HG03378 (cell line): ENCODE measurements around the gene IRGM.
"Not testable (repeated sequence)": the region's sequence is repeated elsewhere in the genome, so short reads cannot be mapped to it uniquely, and the experiment has no call there.

Experiments
- ATAC-seq: cut with Tn5 transposase; IDR thresholded peaks from one replicate; pipeline ENCODE4 v1.9.1; 2021; ENCODE audit warnings: mild to moderate bottlenecking, moderate library complexity; ENCODE audit not compliant: unreplicated experiment

Gene IRGM

GRCh38 chr5:150846308-150846653, at the start of gene IRGM:
TSS of gene IRGM (plus strand) at chr5:150846521. CDS start at chr5:150848124, 1,603 bp downstream.
- ATAC-seq, result not testable (repeated sequence)

- no peak for ATAC-seq
These were observed 48.9 kb upstream of the IRGM start for GRCh38 chr5:150797384-150797783.

- ATAC-seq, result peak; percentile 61
These were observed 45.0 kb upstream of the IRGM start for GRCh38 chr5:150801117-150801927.

- no peak for ATAC-seq
These were observed 41.9 kb upstream of the IRGM start for GRCh38 chr5:150804388-150804787.

GRCh38 chr5:150809363-150809762, 37.0 kb upstream of the IRGM start:
- no peak for ATAC-seq

GRCh38 chr5:150815010-150815409, 31.3 kb upstream of the IRGM start:
- ATAC-seq, result no peak

GRCh38 chr5:150816946-150817345, 29.4 kb upstream of the IRGM start:
- ATAC-seq, result no peak

GRCh38 chr5:150829744-150830143, 16.6 kb upstream of the IRGM start:
- ATAC-seq, result no peak

- ATAC-seq, result not testable (repeated sequence)
These were observed 14.5 kb upstream of the IRGM start for GRCh38 chr5:150831821-150832220.

- ATAC-seq, result no peak
These were observed 10.3 kb upstream of the IRGM start for GRCh38 chr5:150836064-150836463.

- no peak for ATAC-seq
These were observed 9.6 kb upstream of the IRGM start for GRCh38 chr5:150836703-150837102.

GRCh38 chr5:150845185-150845859, 999 bp upstream of the IRGM start:
- not testable (repeated sequence) for ATAC-seq

GRCh38 chr5:150846654-150847333, 473 bp downstream of the IRGM start:
- peak; percentile 89 for ATAC-seq

GRCh38 chr5:150847334-150847695, 994 bp downstream of the IRGM start:
- ATAC-seq, result no peak

GRCh38 chr5:150848271-150848670, 1.9 kb downstream of the IRGM start:
- no peak for ATAC-seq

GRCh38 chr5:150851039-150851438, 4.7 kb downstream of the IRGM start:
- no peak for ATAC-seq

- peak; percentile 82 for ATAC-seq
These were observed 7.2 kb downstream of the IRGM start for GRCh38 chr5:150853561-150853960.

GRCh38 chr5:150856700-150857099, 10.4 kb downstream of the IRGM start:
- not testable (repeated sequence) for ATAC-seq

- ATAC-seq, result no peak
These were observed 14.0 kb downstream of the IRGM start for GRCh38 chr5:150860246-150860821.

- no peak for ATAC-seq
These were observed 15.7 kb downstream of the IRGM start for GRCh38 chr5:150862070-150862469.

GRCh38 chr5:150879358-150879757, 33.0 kb downstream of the IRGM start:
- ATAC-seq, result no peak
